Transverse colon (tissue), 4 donors: ENCODE measurements around the gene AARS2. TPM values are rescaled to one million over a fixed set of nuclear protein-coding genes. Genes with fewer than 3 reads are reported as not detected.

Experiments
- DNase-seq: peaks from one replicate; pipeline ENCODE4 v3.0.0-alpha.2; 2019
- H3K27ac ChIP-seq, 4 donors: fragments of 200-600 bp; sonication (generic); 2 replicates each; pipeline ENCODE4 v1.5.1; 2016 to 2018; ENCODE audit warnings: inconsistent platforms in 4 of 4
- H3K27me3 ChIP-seq: fragments of 200-600 bp; sonication (generic); 2 replicates; pipeline ENCODE4 v1.5.1; 2017; ENCODE audit warnings: inconsistent platforms
- H3K36me3 ChIP-seq, 4 donors: fragments of 200-600 bp; sonication (generic); 2 replicates each; pipeline ENCODE4 v1.5.1; 2017 to 2019; ENCODE audit warnings: inconsistent platforms in 4 of 4
- H3K4me1 ChIP-seq, 4 donors: fragments of 200-600 bp; sonication (generic); 2 replicates each; pipeline ENCODE4 v1.5.1; 2017 to 2020; ENCODE audit warnings: inconsistent platforms in 4 of 4
- H3K4me3 ChIP-seq, 4 donors: fragments of 200-600 bp; sonication (generic); 1 replicate in 1 of 4; 2 replicates in 3 of 4; pipeline versions ENCODE4 v1.5.1 to v1.6.1; 2017 to 2019; ENCODE audit warnings: inconsistent platforms in 4 of 4
- H3K9me3 ChIP-seq, 2 donors: fragments of 200-600 bp; sonication (generic); 2 replicates each; pipeline ENCODE4 v1.5.1; 2017 to 2019; ENCODE audit warnings: inconsistent platforms in 2 of 2
- CTCF ChIP-seq, 5 experiments: fragments of 200-600 bp in 3 of 5; fragments of 450-650 bp in 2 of 5; sonication (generic) in 3 of 5; IDR thresholded peaks; 1 replicate in 2 of 5; 2 replicates in 3 of 5; pipeline ENCODE4 v1.5.1; 2016 to 2017; ENCODE audit warnings: antibody characterized with exemption in 5 of 5, inconsistent platforms in 3 of 5, mild to moderate bottlenecking in 2 of 5, moderate library complexity in 1 of 5
- EP300 ChIP-seq: sonication (generic); formaldehyde crosslinking; IDR thresholded peaks from one replicate; pipeline ENCODE4 v1.6.1; 2017; ENCODE audit warnings: antibody characterized with exemption, low read depth
- POLR2A ChIP-seq: fragments of 450-650 bp; IDR thresholded peaks from one replicate; pipeline ENCODE4 v1.6.1; 2016; ENCODE audit warnings: antibody characterized with exemption, mild to moderate bottlenecking, moderate library complexity
- POLR2AphosphoS5 ChIP-seq, 3 donors: sonication (generic); formaldehyde crosslinking; IDR thresholded peaks; one replicate each; pipeline ENCODE4 v1.6.1; 2016; ENCODE audit warnings: antibody characterized with exemption in 3 of 3
- WGBS, 2 donors: methylation state at CpG; one replicate each; pipeline ENCODE4 v1.1.5; 2018; ENCODE audit warnings: low coverage in 1 of 2; 5-methylcytosine and 5-hydroxymethylcytosine counted together
- in situ Hi-C, 4 donors: fragments of 200-750 bp; cut with MboI; loops; one replicate each; pipeline versions ENCODE4 v1.15.0 to v1.15.1; 2017; ENCODE audit warnings: low sequenced_read_pairs in 3 of 4, low pct_ligation_motif_present in 1 of 4, low pct_unique_long_range_greater_than_20kb in 1 of 4
- intact Hi-C: fragments of 100-400 bp; cut with DNase I; formaldehyde crosslinking; loops from one replicate; pipeline ENCODE4 v1.15.1; 2023; ENCODE audit warnings: low total_unique reads
- total RNA-seq, 4 donors: library from RNA; depleted of rRNA; stranded (reverse); fragments of >200 nt; gene quantifications; one replicate each; pipeline ENCODE4 v1.1.0, GENCODE V29; 2016

AARS2 gene
- total RNA-seq, 4 donors from 2014 or later: 9.1 to 18.3 (median 14.8) TPM

GRCh38 chr6:44300292-44300823 is 12.8 kb downstream of the AARS2 start:
- H3K9me3 ChIP-seq: no peaks in the 10 kb centered on the region
- in situ Hi-C loops: no loop called here
- peaks cover 32% of the 10 kb centered on the region for H3K27me3 ChIP-seq
- 75% methylated on average over 4 of the region's 7 CpGs; no CpG with 5 or more reads in 1 of the 2 donors for WGBS, 2 donors
- DNase-seq: no peak
- peaks cover 0 to 22% (median 11%) of the 10 kb centered on the region in 4 donors for H3K36me3 ChIP-seq
- TF ChIP-seq EP300 (no peak), CTCF (IDR thresholded peaks at IDR 0.05) (no peak), POLR2A (no peak), POLR2AphosphoS5 (IDR thresholded peaks at IDR 0.05) (no peak)
- no peak overlapping the region for H3K4me3 ChIP-seq
- peaks cover 6 to 16% (median 14%) of the 10 kb centered on the region in 4 donors for H3K4me1 ChIP-seq
- intact Hi-C loops: no loop called here
- H3K27ac ChIP-seq: no peak overlapping the region

DNA sequence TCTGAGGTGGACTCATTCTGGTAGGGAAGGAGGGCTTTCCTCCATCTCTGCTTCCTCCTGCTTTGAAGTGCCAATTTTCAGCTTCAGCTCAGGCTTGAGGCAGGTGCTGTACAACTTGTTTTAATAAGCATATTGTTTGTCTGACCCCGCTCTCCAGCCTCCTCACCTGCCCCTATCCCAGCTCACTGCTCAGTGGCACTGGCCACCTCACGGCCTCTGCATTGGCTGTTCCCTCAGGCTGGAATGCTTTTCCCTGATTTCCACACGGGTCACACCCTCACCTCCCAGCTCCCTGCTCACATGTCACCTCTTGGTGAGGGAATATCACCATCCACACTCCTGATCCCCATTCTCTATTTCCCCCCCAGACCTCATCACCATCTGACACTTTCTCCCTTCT is 14.3 kb downstream of the AARS2 start:
- intact Hi-C loops: no loop called here
- 80 to 83% methylated on average over 1 to 3 of the region's 3 CpGs for WGBS, 2 donors
- Histone ChIP-seq H3K36me3 (peaks cover 0 to 15% (median 7%) of the 10 kb centered on the region in 4 donors), H3K4me1 (peaks cover 6 to 16% (median 14%) of the 10 kb centered on the region in 4 donors), H3K27me3 (peaks cover 47% of the 10 kb centered on the region), H3K9me3 (no peaks in the 10 kb centered on the region), H3K27ac (no peak overlapping the region), H3K4me3 (no peak overlapping the region)
- DNase-seq: no peak
- TF ChIP-seq CTCF (IDR thresholded peaks at IDR 0.05) (no peak), EP300 (no peak), POLR2A (no peak), POLR2AphosphoS5 (IDR thresholded peaks at IDR 0.05) (no peak)
- in situ Hi-C loops: no loop called here

- intact Hi-C loops (no loop called here), in situ Hi-C loops (no loop called here)
- no peak overlapping the region for H3K27ac ChIP-seq
- TF ChIP-seq POLR2A (no peak), EP300 (no peak), POLR2AphosphoS5 (IDR thresholded peaks at IDR 0.05) (no peak), CTCF (IDR thresholded peaks at IDR 0.05) (no peak)
- DNase-seq: no peak
- WGBS, 2 donors: 45 to 53% methylated on average over 5 to 20 of the region's 20 CpGs
- peaks cover 6 to 16% (median 14%) of the 10 kb centered on the region in 4 donors for H3K4me1 ChIP-seq
- H3K36me3 ChIP-seq: peaks cover 0 to 9% (median 4%) of the 10 kb centered on the region in 4 donors
- peaks cover 54% of the 10 kb centered on the region for H3K27me3 ChIP-seq
- H3K4me3 ChIP-seq: peak overlapping the region in 1 of 4 donors; percentile 64
- no peaks in the 10 kb centered on the region for H3K9me3 ChIP-seq
These were observed 14.9 kb downstream of the AARS2 start for GRCh38 chr6:44298055-44298803.
